Stomach (tissue), 4 donors: ENCODE measurements around the gene C1orf174.

Source experiments
- CTCF ChIP-seq, 7 experiments: fragments of 450-650 bp in 4 of 7; fragments of 200-600 bp in 3 of 7; sonication (generic) in 3 of 7; IDR thresholded peaks; one replicate each; pipeline ENCODE4 v1.5.1; 2016 to 2019; ENCODE audit warnings: antibody characterized with exemption in 7 of 7, control low read depth in 2 of 7, mild to moderate bottlenecking in 1 of 7
- POLR2AphosphoS5 ChIP-seq, 3 donors: sonication (generic); formaldehyde crosslinking; IDR thresholded peaks; one replicate each; pipeline ENCODE4 v1.6.1; 2016; ENCODE audit warnings: antibody characterized with exemption in 3 of 3

- TF ChIP-seq CTCF (IDR thresholded peaks at IDR 0.05) (no peak), POLR2AphosphoS5 (IDR thresholded peaks at IDR 0.05) (no peak)
Measured at GRCh38 chr1:3881193-3881480, 18.9 kb downstream of the C1orf174 start.
